Stimulated activated naive CD4-positive, alpha-beta T cell (primary cell): ENCODE results near the gene LDLRAD3.
"Not testable (repeated sequence)": the region's sequence is repeated elsewhere in the genome, so short reads cannot be mapped to it uniquely, and the experiment has no call there.

Source experiments
- DNase-seq, 6 experiments: peaks; one replicate each; lab custom pipeline; 2025; lab: John Stamatoyannopoulos, UW

LDLRAD3 gene

GRCh38 chr11:36019005-36019596, 75.2 kb downstream of the LDLRAD3 start:
- no peak for DNase-seq

DNA sequence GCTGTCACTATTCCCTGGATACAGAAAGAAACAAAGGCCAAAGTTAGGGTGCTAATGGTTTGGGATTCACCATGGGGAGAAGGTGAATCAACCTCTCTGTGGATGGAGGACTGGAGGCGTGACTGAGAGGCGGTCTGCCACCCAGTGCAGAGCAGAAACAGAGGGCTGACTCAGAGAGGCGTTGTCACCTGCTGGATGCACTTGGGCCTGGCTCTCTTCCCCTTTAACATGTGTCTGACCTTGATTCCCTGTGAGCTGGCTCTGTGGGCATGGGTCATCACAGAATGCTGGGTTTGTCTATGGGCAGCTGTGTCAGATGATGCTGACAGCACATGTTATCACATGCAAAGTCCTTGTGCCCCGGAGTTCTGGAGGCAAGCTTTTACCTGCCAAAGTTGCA, 75.9 kb downstream of the LDLRAD3 start:
- DNase-seq: no peak

DNA sequence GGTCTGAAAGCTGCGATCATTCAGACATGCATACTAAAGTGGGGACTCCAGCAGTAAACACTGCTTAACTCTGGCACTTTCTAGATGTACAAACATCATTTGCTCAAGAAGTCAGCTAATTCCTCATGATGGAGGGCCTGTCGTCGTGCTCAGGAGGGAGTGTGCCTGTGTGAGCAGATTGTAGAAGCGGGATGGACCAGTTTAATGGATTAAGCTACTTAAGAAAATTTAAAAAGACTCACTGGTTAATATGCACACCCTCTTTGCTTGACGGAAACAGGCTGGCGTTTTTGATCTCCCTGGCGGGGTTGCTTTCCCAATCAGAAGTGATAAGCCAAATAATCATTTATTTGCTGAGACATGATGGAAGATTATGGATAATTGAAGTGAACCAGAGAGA, 79.0 kb downstream of the LDLRAD3 start:
- no peak for DNase-seq

- no peak for DNase-seq
Observed at GRCh38 chr11:36023922-36024321, 80.1 kb downstream of the LDLRAD3 start.

GRCh38 chr11:36024716-36025115, 80.9 kb downstream of the LDLRAD3 start:
- no peak for DNase-seq

- DNase-seq: no peak
Observed at GRCh38 chr11:36026315-36026968, 82.6 kb downstream of the LDLRAD3 start.

- no peak for DNase-seq
Observed at GRCh38 chr11:36027731-36028130, 83.9 kb downstream of the LDLRAD3 start.

DNA sequence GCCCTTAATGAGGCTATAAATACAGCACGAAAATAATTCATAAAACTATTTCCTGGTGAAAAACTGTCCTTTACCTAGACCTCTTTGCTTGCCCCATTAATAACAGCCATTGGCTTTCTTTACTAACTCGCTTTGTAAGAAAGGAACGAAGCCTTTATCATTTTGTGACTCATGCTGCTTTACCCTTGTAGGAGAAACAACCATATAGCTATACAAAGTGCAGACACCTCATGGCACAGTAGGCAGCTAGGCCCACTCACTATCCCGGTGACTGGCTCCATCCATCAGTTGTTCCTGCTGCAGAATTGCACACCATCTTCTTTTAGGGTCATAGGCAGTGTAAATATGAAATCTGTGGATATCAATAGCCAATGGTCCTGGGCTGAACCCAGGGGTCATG, 85.8 kb downstream of the LDLRAD3 start:
- no peak for DNase-seq

DNA sequence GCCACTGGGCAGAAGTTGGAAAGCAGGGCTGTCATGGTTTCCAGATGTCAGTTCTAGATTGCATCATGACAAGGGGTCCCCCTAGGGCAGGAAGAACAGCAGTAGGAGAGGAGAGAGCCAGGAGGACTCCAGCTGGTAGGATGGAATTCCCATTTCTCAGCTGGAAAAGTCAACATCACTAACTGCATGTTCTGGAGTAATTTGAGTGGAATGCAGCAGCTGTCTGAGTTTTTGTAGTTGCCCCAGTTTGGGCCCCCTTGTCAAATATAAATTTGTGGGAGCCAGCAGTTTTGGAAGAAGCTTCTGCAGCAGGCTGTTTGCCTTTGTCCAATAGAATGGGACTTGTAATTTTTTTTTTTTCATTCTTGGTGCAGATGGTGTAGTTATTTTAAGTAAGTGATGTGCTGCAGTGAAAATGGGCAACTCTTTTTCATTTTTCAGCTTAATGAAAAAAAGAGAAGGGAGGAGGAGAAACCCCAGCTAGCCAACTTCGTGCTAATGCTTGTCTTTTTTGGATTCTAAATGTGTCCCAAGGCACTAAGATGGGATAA, 86.9 kb downstream of the LDLRAD3 start:
- no peak for DNase-seq

DNA sequence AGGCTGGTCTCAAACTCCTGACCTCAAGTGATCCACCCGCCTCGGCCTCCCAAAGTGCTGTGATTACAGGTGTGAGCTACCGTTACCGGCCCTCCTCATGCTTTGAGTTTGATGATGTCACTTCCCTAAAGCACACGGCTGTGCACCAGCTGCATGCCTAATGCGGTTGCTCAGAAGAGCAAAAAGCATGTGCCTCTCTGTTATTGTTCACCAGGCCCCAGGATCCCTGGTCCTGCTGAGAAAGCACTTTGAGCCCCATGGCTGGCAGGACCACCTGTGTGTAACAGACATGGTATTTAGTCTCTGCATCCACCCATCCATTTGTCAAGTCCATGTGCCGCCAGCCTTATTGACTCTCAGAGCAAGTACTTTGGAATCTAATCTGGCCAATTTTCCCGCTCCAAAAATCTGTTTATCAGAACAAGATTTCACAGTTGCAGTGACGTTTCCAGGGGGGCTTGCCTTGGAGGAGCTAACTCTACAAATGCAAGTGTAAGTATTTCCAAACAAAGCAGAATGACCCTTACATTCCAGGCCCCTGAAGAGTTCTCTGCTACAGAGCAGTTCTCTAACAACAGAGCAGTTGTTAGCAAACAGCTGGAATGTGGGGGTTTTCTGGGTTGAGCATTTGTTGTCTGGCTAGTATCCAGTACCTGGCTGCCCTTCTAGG, 89.4 kb downstream of the LDLRAD3 start:
- DNase-seq: no peak

- no peak for DNase-seq
Observed at GRCh38 chr11:36033936-36034335, 90.1 kb downstream of the LDLRAD3 start.

DNA sequence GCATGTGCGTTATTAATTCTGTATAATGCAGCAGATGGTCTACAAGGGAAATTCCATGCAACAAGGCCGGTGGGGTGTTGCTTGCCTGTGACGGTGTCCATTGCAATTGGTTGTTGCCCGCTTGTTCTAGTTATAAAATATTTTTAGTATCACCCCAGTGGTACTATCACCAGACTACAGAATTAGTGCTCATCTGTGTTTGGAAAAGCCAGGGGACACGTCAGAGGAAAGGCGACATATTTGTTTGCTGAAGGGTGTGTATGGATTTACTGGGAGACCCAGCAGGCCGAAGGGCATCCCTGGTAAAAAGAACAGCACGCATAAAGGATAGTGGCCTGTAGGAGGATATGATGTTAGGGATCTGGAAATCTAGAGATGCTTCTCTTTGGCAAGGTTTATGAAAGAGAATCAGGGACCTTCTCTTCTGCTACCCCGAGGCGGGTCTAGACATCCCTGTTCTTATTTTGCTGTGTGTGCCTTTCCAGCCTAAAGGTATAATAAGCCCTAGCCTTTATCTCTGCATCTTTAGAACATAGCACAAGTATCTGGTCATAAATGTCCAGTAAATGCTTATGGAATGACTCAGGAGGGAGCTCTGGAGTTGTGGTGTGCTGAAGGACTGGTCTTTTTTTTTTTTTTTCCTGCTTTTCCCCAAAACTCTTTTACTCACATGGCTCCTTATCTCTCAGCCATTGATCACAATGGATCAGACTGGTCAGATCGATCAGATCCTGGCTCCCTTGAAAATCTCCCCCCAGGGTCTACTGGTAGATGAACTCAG, 90.9 kb downstream of the LDLRAD3 start:
- DNase-seq: no peak

GRCh38 chr11:36035454-36035853, 91.6 kb downstream of the LDLRAD3 start:
- DNase-seq: no peak

DNA sequence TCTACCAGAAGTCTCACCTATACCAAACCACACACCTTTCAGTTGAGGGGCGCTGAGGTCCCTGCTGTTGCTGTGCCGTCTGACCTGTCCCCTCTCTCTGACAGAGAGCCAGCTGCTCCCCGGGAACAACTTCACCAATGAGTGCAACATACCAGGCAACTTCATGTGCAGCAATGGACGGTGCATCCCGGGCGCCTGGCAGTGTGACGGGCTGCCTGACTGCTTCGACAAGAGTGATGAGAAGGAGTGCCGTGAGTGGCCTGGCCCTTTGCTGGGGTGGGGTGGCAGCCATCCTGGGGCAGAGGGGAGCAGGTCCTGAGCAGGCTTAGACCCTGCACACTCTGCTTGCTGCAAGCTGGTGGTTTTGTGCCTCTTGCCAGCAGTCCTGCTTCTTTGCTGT, 92.1 kb downstream of the LDLRAD3 start:
- no peak for DNase-seq

DNA sequence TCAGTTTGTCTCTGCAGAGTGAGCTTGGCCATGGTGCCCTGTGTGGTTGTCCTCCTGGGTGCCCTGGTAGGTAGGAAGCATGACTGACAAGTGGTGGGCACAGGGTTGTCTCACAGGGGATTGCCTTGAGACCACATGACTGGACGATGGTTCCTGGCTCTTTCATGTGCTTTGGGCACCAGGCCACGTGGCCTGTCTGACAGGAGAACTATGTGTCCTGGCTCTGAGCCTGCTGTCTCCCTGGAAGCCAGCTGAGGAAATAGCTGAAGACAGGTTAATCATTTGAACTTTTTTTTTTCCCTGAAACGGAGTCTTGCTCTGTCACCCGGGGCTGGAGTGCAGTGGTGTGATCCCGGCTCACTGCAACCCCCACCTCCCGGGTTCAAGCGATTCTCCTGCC, 93.2 kb downstream of the LDLRAD3 start:
- DNase-seq: no peak

DNA sequence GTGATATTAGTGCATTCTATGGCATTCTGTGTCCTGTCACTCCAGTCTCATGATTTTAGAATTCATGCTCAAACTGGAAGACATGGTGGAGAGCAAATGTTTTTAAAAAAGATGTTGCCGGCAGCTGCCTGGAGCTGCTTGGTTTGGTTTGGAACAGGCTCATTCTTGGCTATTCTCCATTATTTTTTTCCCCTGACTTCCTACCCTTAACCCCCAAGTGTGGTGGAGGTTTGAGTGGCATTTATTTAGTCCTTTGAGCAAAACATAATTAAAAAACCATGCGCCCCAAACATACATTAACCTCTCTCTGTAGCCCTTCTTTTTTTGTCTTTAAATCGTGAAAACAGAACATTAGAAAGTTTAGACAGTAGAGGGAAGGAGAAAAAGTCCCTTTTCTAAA, 94.7 kb downstream of the LDLRAD3 start:
- no peak for DNase-seq

- DNase-seq: no peak
Observed at GRCh38 chr11:36039471-36039870, 95.6 kb downstream of the LDLRAD3 start.

- DNase-seq: no peak
Observed at GRCh38 chr11:36041988-36042611, 98.2 kb downstream of the LDLRAD3 start.

DNA sequence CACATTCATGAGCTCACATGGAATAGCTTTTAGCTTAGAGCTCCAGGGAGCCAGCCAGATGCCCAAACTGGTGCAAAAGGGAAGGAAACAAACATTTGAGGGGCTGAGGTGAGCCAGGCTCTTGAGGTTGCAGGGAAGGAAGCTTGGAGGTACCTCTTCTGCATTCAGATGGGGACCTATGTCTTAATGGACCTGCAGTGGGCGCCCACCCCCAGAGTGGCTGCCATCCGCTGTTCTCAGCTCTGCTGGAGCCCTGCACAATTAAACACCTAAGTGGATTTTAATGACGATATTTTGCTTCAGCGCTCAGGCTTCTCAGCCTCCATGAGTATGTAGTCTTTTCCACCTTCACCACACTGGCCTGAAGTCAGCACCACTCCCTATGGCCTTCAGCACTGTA, 100.8 kb downstream of the LDLRAD3 start:
- no peak for DNase-seq

DNA sequence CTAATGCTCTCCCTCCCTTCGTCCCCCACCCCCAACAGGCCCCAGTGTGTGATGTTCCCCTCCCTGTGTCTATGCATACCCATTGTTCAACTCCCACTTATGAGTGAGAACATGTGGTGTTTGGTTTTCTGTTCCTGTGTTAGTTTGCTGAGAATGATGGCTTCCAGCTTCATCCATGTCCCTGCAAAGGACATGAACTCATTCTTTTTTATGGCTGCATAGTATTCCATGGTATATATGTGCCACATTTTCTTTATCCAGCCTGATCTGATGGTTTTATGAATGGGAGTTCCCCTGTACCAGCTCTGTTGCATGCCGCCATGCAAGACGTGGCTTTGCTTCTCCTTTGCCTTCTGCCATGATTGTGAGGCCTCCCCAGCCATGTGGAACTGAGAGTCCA, 102.1 kb downstream of the LDLRAD3 start:
- DNase-seq: not testable (repeated sequence)

GRCh38 chr11:36046932-36047331, 103.1 kb downstream of the LDLRAD3 start:
- DNase-seq: no peak

DNA sequence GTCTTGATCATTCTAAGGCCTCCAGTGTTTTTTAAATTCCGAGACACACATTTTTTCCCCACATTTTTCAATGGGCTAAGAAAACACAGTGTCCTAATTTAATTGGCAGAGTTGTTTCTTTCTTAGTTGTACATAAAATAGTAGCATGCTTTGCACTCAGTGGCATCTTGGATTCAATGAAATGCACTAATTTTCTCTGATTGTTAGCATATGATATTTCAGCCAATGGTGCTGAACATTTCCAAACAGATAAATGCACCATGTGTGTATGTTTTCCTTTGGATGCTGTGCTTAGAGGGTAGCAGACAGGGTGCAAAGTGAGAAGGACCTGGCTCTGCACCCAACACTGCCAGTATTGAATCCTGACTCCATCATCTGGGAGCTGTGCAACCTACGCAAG, 103.5 kb downstream of the LDLRAD3 start:
- DNase-seq: no peak
